C4-2B (cell line): ENCODE data around the gene KCNH2.

ENCODE experiments used
- ZFX ChIP-seq: fragments of 450-650 bp; IDR thresholded peaks from 2 replicates; pipeline ENCODE4 v1.6.1; 2017
- TF ChIP-seq, protein P1 (sequence below): fragments of 450-650 bp; conservative IDR thresholded peaks from 2 replicates; pipeline ENCODE4 v1.5.1; 2017; ENCODE audit warnings: mild to moderate bottlenecking

DNA sequence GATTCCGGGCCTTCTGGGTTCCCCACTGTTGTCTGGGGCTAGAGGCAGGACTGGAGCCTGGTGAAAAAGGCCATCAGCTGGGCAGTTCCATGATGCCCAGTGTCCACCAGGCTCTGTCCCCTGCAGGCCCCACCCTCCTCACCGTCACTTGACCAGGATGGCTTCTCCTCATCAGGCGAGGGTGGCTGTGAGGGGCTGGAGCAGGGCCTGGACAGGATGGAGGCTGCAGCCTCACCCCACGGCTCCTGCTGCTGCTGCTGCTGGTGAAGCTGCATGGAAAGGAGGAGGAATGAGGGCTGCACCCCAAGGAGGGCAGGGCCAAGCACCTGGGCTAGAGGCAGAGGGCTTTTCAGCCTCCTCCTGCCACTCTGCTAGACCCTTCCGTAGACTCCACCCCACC is 37.8 kb upstream of the KCNH2 start:
- TF ChIP-seq, protein P1, sequence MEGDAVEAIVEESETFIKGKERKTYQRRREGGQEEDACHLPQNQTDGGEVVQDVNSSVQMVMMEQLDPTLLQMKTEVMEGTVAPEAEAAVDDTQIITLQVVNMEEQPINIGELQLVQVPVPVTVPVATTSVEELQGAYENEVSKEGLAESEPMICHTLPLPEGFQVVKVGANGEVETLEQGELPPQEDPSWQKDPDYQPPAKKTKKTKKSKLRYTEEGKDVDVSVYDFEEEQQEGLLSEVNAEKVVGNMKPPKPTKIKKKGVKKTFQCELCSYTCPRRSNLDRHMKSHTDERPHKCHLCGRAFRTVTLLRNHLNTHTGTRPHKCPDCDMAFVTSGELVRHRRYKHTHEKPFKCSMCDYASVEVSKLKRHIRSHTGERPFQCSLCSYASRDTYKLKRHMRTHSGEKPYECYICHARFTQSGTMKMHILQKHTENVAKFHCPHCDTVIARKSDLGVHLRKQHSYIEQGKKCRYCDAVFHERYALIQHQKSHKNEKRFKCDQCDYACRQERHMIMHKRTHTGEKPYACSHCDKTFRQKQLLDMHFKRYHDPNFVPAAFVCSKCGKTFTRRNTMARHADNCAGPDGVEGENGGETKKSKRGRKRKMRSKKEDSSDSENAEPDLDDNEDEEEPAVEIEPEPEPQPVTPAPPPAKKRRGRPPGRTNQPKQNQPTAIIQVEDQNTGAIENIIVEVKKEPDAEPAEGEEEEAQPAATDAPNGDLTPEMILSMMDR: no peak
- TF ChIP-seq ZFX: no peak
